Activated T-helper 17 cell treated with anti-CD3 and anti-CD28 coated beads, Interleukin-2, amount 50 U/mL, for 72 hours (primary cell): ENCODE results near the gene ADARB2. TPM values are rescaled to one million over a fixed set of nuclear protein-coding genes. Genes with fewer than 3 reads are reported as not detected.
"Not testable (repeated sequence)": the region's sequence is repeated elsewhere in the genome, so short reads cannot be mapped to it uniquely, and the experiment has no call there.

Source experiments
- ATAC-seq: fragments of 150-1000 bp; cut with Tn5 transposase; replicated peaks from 2 replicates; pipeline ENCODE4 v1.10.0; 2021; ENCODE audit warnings: mild to moderate bottlenecking, moderate library complexity
- H3K27ac Mint-ChIP-seq: one replicate; pipeline ENCODE4 v1.8.0; 2022; ENCODE audit warnings: mixed read lengths
- H3K27me3 Mint-ChIP-seq: one replicate; pipeline ENCODE4 v1.8.0; 2022; ENCODE audit warnings: mixed read lengths
- H3K36me3 Mint-ChIP-seq: one replicate; pipeline ENCODE4 v1.8.0; 2022; ENCODE audit warnings: low read depth, mild to moderate bottlenecking, mixed read lengths
- H3K4me1 Mint-ChIP-seq: one replicate; pipeline ENCODE4 v1.8.0; 2022; ENCODE audit warnings: mixed read lengths
- H3K4me3 Mint-ChIP-seq: one replicate; pipeline ENCODE4 v1.8.0; 2022; ENCODE audit warnings: mild to moderate bottlenecking, mixed read lengths
- H3K9me3 Mint-ChIP-seq: one replicate; pipeline ENCODE4 v1.8.0; 2022; ENCODE audit warnings: mixed read lengths
- total RNA-seq, 2 donors: library from RNA; stranded (reverse); gene quantifications; one replicate each; pipeline ENCODE4 v1.2.3, GENCODE V29; 2022

ADARB2 gene
- total RNA-seq, 2 donors from 2014 or later, result not detected

DNA sequence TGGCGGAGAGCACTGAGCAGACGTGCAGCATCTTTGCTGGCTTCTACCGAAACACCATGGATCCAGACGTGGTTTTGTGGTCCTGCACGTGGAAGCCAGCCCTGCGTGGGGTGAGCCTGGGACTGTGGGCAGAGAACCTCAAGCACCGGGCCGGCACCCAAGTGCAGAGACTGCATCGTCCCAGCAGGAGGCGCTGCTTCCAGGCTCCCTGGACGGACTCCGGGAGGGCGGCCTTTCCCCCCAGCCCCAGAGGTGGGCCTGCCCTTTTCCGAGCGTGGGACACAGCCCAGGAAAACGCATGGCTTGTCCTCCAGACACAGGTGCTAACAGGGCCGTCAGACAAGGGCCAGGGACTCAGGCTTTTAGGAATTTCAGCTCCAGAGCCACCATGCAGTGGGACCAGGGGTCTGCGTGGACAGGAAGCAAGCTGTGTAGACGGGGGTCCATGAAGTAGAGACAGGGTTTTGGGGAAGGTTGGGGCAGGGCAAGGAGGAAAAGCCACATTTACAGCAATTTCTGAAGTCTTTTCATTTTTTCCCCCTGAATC lies 377.2 kb downstream of the ADARB2 start:
- H3K27me3 Mint-ChIP-seq, result no peaks in the 10 kb centered on the region
- H3K27ac Mint-ChIP-seq, result no peak overlapping the region
- H3K9me3 Mint-ChIP-seq, result no peaks in the 10 kb centered on the region
- ATAC-seq, result no peak
- H3K4me1 Mint-ChIP-seq, result peaks cover 9% of the 10 kb centered on the region
- no peak overlapping the region for H3K4me3 Mint-ChIP-seq
- no peaks in the 10 kb centered on the region for H3K36me3 Mint-ChIP-seq

DNA sequence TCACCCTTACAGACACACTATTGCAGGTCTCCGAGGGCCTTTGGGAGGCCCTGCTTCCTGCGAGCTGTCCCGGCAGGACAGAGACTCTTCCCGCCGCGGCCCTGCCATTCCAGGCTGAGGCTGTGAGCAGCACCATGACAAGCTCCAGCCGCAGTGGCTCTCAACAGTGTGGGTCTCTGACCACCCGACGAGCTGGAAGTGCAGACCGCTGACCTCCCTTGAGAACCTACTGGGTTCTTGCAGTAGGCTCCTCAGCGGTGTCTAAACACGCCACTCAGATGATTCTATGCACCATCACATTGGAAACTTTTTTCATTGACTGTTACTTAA lies 377.7 kb downstream of the ADARB2 start:
- Mint-ChIP-seq H3K9me3 (no peaks in the 10 kb centered on the region), H3K27me3 (no peaks in the 10 kb centered on the region), H3K4me3 (no peak overlapping the region), H3K4me1 (peaks cover 9% of the 10 kb centered on the region), H3K36me3 (no peaks in the 10 kb centered on the region), H3K27ac (no peak overlapping the region)
- no peak for ATAC-seq

DNA sequence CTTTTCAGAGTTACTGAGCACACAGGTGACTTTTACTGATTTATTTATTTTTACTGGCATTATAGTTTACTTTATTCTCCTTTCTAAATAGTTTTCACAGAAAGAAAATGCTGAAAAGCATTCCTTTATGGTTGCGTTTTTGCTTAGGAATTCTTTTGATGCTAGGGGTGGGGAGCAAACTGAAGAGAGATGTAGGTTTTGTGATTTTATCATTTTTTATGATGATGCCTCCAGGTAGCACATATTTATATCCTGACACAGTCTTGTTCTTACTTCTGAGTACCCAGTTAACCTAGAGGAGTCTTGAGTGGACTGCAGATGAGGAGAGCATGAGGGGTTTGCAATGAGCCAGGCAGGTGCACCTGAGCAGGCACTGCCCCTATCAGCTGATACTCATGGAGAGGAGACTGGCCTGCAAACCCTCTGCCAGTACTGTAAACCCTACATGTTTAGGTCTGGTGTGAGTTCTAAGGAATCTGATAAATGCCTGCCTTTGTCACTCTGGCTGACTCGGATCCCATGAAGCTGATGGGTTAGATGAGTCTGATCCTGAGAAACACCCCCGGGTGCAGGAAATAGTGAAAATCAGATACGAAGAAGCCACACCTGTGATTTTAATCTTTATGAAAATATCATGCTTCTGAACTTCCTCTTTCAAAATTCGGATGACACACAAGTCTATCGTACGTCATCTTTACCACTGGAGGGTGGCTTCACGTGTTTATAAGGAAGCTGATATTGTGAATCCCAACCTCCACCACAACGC lies 378.3 kb downstream of the ADARB2 start:
- ATAC-seq, result peak; percentile 62
- H3K4me1 Mint-ChIP-seq, result peaks cover 9% of the 10 kb centered on the region
- no peak overlapping the region for H3K27ac Mint-ChIP-seq
- H3K36me3 Mint-ChIP-seq, result no peaks in the 10 kb centered on the region
- H3K4me3 Mint-ChIP-seq, result no peak overlapping the region
- H3K9me3 Mint-ChIP-seq, result no peaks in the 10 kb centered on the region
- no peaks in the 10 kb centered on the region for H3K27me3 Mint-ChIP-seq

DNA sequence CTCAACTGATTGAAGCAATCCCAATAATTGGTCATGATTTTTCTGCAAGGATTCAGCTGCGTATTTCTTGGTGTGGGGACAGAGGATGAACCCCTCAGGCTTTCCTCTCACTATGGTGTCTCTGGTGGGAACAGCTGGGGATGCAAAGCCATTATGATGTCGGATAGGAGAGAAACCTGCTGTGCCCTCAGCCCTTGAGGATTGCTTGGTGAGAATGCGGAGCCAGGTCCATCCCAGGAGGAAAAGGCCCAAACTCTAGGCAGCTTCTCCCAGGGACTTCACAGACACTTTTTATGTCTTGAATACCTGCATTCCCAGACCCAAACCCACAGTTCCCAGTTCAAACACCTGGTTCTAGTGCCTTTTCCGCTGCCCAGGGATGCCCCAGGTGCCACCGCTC lies 379.2 kb downstream of the ADARB2 start:
- Mint-ChIP-seq H3K4me3 (no peak overlapping the region), H3K27me3 (no peaks in the 10 kb centered on the region), H3K9me3 (no peaks in the 10 kb centered on the region), H3K27ac (no peak overlapping the region), H3K36me3 (no peaks in the 10 kb centered on the region), H3K4me1 (peaks cover 9% of the 10 kb centered on the region)
- no peak for ATAC-seq

DNA sequence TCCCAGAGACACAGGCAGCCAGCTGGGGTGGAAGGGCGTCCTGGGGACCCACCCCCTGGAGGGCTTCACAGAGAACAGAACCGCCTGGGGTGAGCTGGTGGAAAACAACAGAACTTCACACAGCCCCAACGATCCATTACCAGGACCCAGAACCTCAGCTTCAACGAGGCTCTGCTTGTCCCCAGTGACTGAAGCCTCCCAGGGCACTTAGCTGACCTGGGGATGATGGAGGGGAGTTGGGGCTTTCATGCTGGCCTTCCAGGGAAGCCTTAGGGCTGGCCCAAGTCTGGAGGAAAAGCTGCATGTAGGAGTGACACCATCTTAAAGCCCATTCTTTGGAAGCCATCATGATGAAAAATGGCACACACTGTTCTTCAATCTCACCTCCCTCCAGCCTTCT lies 381.0 kb downstream of the ADARB2 start:
- ATAC-seq, result no peak
- H3K4me3 Mint-ChIP-seq, result no peak overlapping the region
- no peak overlapping the region for H3K27ac Mint-ChIP-seq
- no peaks in the 10 kb centered on the region for H3K9me3 Mint-ChIP-seq
- peaks cover 9% of the 10 kb centered on the region for H3K4me1 Mint-ChIP-seq
- H3K36me3 Mint-ChIP-seq, result no peaks in the 10 kb centered on the region
- H3K27me3 Mint-ChIP-seq, result no peaks in the 10 kb centered on the region

DNA sequence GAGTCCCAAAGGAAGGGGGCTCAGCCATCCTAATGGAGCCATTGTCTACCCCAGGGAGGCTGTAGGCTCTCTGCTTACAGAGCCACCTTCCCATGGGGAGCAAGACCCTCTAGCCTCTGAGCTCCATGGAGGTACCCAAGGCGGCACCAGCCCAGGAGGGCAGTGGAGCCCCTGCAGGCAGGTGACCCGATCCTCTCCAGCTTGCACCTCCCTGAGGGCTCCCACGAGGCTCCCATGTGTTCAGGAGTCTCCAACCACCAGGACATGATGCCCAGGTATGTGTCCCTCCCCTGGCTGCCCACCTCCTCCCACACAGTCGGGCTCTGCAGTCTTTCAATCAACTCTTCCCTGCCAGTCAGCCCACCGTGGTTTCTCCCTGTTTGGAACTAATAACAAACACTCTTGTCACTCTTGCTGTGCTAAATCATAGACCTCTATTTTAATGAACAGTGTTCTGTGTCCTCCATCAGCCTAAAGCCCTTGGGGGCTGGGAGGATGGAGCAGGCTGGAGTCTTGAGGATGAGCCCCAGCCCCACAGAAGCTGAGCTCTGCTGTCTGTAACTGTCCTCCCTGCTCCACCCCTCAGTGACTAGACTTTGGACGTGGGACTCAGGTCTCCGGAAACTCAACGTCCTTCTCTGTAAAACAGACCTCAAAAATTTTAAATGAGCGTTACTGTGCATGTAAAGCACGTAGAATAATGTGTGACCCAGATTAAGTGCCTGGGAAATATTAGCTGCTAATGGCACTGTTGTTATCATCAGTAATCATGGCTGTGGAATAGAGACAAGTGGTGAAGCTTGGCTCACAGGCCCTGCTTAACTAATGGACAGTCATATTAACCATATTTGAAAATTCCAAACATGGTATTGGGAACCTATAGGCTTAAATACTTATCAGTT lies 382.3 kb downstream of the ADARB2 start:
- Mint-ChIP-seq H3K9me3 (no peaks in the 10 kb centered on the region), H3K27me3 (peaks cover 4% of the 10 kb centered on the region), H3K36me3 (no peaks in the 10 kb centered on the region), H3K4me1 (peaks cover 9% of the 10 kb centered on the region), H3K27ac (no peak overlapping the region), H3K4me3 (no peak overlapping the region)
- ATAC-seq, result no peak

DNA sequence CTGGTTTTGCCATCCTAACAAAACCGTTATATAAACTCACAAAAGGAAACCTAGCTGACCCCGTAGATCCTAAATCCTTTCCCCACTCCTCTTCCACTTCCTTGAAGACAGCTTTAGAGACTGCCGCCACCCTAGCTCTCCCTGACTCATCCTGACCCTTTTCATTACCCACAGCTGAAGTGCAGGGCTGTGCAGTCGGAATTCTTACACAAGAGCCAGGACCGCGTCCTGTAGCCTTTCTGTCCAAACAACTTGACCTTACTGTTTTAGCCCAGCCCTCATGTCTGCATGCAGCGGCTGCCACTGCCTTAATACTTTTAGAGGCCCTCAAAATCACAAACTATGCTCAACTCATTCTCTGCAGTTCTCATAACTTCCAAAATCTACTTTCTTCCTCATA lies 385.0 kb downstream of the ADARB2 start:
- H3K4me1 Mint-ChIP-seq, H3K36me3 Mint-ChIP-seq, H3K27ac Mint-ChIP-seq, ATAC-seq, H3K9me3 Mint-ChIP-seq, H3K4me3 Mint-ChIP-seq: not testable (repeated sequence)
- peaks cover 14% of the 10 kb centered on the region for H3K27me3 Mint-ChIP-seq

DNA sequence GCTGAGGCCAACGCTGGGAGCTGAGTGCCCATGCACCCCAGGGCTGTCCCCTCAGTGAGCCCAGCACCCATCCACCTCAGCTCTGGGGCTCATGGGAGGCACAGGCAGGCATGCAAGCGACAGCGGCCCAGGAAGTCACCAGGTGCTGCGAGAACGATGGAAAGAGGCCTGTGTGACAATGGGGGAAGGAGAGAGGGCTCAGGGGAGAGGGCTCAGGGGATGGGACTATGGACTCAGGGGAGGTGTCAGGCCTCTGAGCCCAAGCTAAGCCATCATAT lies 388.6 kb downstream of the ADARB2 start:
- no peak overlapping the region for H3K27ac Mint-ChIP-seq
- H3K4me3 Mint-ChIP-seq, result no peak overlapping the region
- no peaks in the 10 kb centered on the region for H3K9me3 Mint-ChIP-seq
- H3K4me1 Mint-ChIP-seq, result no peaks in the 10 kb centered on the region
- H3K36me3 Mint-ChIP-seq, result no peaks in the 10 kb centered on the region
- H3K27me3 Mint-ChIP-seq, result peaks cover 14% of the 10 kb centered on the region
- ATAC-seq, result no peak

DNA sequence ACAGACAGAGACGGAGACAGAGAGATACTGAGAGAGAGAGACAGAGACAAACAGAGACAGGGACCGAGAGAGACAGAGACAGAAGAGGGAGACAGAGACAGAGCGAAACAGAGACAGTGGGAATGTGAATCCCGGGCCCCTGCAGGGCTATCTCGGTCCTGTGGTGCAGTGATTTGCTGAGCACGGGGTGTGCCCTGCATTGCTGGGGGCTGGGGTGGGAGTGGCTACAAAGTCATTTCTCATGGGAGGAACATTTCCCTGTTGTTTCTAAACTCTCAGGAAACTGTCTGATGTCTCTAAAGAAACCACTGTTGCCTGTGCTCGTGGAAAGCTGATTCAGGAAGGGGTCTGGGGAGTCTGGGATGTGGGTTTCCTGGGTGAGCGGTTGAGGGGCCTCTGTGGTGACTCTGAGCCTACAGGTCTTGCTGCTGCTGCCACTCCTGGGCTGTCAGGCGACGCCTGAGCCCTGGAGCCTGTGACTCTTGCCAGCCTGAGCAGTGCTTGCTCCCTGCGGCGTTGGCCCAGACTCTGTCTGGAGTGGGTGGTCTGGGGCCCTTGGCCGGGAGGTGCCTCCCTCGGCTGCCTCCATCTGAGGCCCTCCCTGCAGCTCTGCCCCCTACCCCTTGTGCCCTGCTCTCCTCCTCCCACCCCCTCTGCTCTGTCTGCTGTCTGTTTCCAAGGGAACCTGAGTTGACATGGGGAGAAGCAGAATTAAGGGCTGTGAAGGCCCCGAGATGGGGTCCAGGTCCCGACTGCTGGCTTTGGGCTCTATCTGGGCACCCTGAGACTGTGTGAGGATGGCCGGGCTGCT lies 389.2 kb downstream of the ADARB2 start:
- Mint-ChIP-seq H3K27me3 (peaks cover 14% of the 10 kb centered on the region), H3K27ac (no peak overlapping the region), H3K36me3 (no peaks in the 10 kb centered on the region), H3K9me3 (no peaks in the 10 kb centered on the region), H3K4me3 (no peak overlapping the region), H3K4me1 (no peaks in the 10 kb centered on the region)
- no peak for ATAC-seq

DNA sequence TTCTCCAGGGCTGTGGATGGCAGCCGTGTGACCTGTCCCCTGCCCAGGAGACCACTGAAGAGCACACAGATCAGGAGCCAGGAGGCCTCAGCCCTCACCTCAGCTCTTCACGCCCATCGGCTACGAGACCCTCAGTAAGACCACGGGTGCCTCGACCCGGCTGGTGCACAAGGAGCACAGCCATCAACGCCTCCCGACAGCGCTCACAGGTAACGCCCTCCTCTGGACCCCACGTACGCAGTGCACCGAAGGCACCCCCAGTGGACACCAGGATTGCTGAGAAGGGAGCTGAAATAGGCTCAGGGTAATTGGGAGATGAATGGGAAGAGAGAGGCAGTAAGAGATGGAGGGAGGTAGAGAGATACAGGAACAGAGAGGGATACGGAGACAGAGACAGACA lies 389.8 kb downstream of the ADARB2 start:
- Mint-ChIP-seq H3K4me1 (no peaks in the 10 kb centered on the region), H3K4me3 (no peak overlapping the region), H3K27ac (no peak overlapping the region), H3K27me3 (peaks cover 14% of the 10 kb centered on the region), H3K9me3 (no peaks in the 10 kb centered on the region), H3K36me3 (no peaks in the 10 kb centered on the region)
- no peak for ATAC-seq

DNA sequence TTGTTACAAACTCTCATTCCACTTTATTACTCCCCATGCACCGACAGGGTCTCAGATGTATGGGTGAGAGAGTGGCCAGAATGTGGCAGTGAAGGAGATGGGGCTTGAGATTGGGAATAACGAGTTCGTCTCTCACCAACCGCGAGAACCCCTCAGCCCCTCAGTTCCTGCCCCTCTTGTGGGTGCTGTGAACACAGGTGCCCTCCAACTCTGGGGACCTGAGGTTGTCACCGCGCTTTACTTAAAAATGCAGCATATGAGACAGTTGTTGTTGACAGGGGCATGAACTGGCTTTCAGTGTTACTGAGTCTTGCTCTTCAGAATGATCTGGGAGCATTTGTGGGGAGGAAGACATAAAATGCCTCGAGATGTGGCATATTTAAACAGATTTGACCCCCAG lies 391.1 kb downstream of the ADARB2 start:
- Mint-ChIP-seq H3K27me3 (peaks cover 14% of the 10 kb centered on the region), H3K4me3 (no peak overlapping the region), H3K4me1 (no peaks in the 10 kb centered on the region), H3K27ac (no peak overlapping the region), H3K36me3 (no peaks in the 10 kb centered on the region), H3K9me3 (no peaks in the 10 kb centered on the region)
- no peak for ATAC-seq

DNA sequence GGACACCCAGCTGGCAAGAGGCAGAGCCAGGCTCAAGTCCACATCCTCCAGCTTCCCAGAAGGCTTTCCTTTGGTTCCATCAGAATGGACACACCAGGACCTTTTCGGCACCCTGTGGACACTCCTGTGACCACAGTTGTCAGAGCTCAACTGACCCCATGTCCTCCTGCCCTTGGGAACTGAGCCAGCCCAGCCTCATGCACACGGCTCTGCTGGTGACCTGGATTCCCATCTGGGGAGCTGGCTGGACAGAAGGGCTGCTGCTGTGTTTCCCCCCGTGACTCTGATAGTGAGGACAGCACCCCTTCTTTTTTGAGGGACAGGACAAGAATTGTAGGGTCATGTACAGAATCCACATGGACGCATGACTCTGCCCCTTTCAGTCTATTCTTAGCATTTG lies 392.0 kb downstream of the ADARB2 start:
- ATAC-seq, result no peak
- H3K27me3 Mint-ChIP-seq, result peaks cover 13% of the 10 kb centered on the region
- H3K4me3 Mint-ChIP-seq, result no peak overlapping the region
- no peaks in the 10 kb centered on the region for H3K9me3 Mint-ChIP-seq
- H3K4me1 Mint-ChIP-seq, result no peaks in the 10 kb centered on the region
- no peaks in the 10 kb centered on the region for H3K36me3 Mint-ChIP-seq
- H3K27ac Mint-ChIP-seq, result no peak overlapping the region

DNA sequence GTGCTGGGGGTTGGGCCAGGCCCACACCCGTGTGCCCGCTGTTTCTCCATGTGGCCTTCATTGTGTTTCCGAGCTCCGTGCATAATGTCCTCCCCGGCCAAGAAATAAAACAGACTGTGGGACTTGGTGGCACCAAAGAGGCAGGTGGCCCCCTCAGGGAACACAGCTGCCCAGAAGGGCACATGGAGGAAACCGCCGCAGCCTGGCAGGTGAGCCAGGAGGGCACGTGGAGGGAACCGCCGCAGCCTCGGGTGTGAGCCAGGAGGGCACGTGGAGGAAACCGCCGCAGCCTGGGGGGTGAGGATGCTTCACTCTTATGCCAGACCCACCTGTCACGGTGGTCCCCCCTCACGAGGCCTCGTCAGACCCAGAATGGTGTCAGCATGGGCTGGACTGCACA lies 392.5 kb downstream of the ADARB2 start:
- Mint-ChIP-seq H3K4me1 (no peaks in the 10 kb centered on the region), H3K4me3 (no peak overlapping the region), H3K36me3 (no peaks in the 10 kb centered on the region), H3K27ac (no peak overlapping the region), H3K9me3 (no peaks in the 10 kb centered on the region), H3K27me3 (peaks cover 8% of the 10 kb centered on the region)
- no peak for ATAC-seq

DNA sequence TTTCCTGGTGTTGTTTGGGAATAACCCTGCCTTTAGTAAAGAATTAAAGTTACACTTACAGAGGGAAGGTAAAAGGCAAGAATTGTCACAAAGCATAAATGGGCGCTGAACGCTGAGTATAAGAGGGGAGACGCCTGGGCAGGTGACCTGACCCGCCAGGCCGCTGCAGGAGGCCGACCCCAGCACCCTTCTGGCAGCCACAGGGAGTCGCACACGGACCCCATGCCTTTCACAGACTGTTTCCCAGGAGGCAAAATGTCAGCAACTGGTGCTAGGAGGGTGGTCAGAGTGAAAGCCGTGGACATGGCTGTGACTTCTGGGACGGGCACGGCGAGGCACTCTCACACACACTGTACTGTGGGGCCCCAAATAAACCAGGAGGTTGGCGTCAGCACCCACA lies 392.9 kb downstream of the ADARB2 start:
- H3K4me1 Mint-ChIP-seq, result no peaks in the 10 kb centered on the region
- peaks cover 5% of the 10 kb centered on the region for H3K27me3 Mint-ChIP-seq
- no peaks in the 10 kb centered on the region for H3K9me3 Mint-ChIP-seq
- no peak overlapping the region for H3K27ac Mint-ChIP-seq
- H3K36me3 Mint-ChIP-seq, result no peaks in the 10 kb centered on the region
- no peak for ATAC-seq
- no peak overlapping the region for H3K4me3 Mint-ChIP-seq
